ENCODE results near the gene LRP1.

DNA sequence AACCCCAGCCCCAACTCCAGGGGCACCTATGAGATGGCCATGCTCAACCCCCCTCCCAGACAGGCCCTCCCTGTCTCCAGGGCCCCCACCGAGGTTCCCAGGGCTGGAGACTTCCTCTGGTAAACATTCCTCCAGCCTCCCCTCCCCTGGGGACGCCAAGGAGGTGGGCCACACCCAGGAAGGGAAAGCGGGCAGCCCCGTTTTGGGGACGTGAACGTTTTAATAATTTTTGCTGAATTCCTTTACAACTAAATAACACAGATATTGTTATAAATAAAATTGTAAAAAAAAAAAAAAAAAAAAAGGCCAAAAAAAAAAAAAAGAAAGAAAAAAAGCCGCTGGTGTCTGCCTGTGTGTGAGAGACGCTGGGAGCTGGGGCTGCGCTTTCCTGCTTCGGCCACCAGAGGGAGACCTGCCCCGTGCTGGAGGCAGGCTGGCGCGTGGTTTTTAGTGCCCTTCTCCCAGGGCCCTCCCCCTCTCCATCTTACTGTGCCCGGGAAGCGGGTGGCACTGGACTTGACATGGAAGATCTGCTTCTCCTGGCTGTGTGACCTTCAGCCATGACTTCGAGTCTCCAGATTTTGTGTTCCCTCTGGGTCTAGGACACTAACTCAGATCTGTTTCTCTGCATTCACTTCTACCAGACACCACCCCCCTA, 84.9 kb downstream of the LRP1 start:
- TF ChIP-seq EZH2 (IDR thresholded peaks at IDR 0.05; ENCODE audit: insufficient read depth, low read length) = no peak
- TF ChIP-seq, protein P1, sequence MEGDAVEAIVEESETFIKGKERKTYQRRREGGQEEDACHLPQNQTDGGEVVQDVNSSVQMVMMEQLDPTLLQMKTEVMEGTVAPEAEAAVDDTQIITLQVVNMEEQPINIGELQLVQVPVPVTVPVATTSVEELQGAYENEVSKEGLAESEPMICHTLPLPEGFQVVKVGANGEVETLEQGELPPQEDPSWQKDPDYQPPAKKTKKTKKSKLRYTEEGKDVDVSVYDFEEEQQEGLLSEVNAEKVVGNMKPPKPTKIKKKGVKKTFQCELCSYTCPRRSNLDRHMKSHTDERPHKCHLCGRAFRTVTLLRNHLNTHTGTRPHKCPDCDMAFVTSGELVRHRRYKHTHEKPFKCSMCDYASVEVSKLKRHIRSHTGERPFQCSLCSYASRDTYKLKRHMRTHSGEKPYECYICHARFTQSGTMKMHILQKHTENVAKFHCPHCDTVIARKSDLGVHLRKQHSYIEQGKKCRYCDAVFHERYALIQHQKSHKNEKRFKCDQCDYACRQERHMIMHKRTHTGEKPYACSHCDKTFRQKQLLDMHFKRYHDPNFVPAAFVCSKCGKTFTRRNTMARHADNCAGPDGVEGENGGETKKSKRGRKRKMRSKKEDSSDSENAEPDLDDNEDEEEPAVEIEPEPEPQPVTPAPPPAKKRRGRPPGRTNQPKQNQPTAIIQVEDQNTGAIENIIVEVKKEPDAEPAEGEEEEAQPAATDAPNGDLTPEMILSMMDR (IDR thresholded peaks at IDR 0.05; ENCODE audit: insufficient read depth, low read depth, low read length) = peak; percentile 91

All from astrocyte (in vitro differentiated cells and primary cell).